ENCODE measurements around the gene HNRNPUL1. TPM values are rescaled to one million over a fixed set of nuclear protein-coding genes. Genes with fewer than 3 reads are reported as not detected.

The HNRNPUL1 gene
- total RNA-seq, 1 experiment from 2014 or later = 315 TPM

DNA sequence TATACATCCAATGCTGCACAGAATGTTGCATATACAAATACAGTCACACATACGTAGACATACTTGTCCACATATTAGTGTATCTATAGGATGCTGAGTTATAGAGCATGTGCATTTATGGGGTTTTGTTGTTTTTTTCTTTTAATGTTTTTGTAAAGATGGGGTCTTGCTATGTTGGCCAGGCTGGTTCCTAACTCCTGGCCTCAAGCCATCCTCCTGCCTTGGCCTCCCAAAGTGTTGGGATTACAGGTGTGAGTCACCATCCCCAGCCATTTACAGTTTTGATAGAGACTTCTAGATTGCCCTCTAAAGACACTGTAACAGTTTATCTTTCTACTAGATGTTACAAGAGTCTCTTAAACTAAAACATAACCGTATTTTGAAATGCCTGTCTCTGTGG, 14.3 kb downstream of the HNRNPUL1 start:
- Histone ChIP-seq H3K79me1 (ENCODE audit: insufficient read depth, low read depth, low read length, poor library complexity, severe bottlenecking) (peaks cover under 1% of the 10 kb centered on the region), H2BK5ac (ENCODE audit: insufficient read length, low read length) (no peak overlapping the region), H3K23ac (ENCODE audit: insufficient read length, low read depth, low read length) (no peak overlapping the region), H2BK15ac (ENCODE audit: low read depth, low read length) (no peak overlapping the region), H2BK120ac (ENCODE audit: low read depth, low read length, poor library complexity, severe bottlenecking) (no peak overlapping the region), H3K27me3 (ENCODE audit: insufficient read depth, low read length) (no peaks in the 10 kb centered on the region), H3K4me2 (ENCODE audit: insufficient read depth, insufficient read length, low read length) (no peak overlapping the region), H3K18ac (ENCODE audit: insufficient read length, low read depth, low read length) (no peak overlapping the region), H2AFZ (ENCODE audit: low read length) (no peak overlapping the region), H4K5ac (ENCODE audit: insufficient read length, low read depth, low read length) (no peak overlapping the region), H3K9me3 (ENCODE audit: control insufficient read depth, low read depth, low read length) (no peaks in the 10 kb centered on the region), H3K23me2 (ENCODE audit: insufficient read length, low read depth, low read length, poor library complexity, severe bottlenecking) (no peaks in the 10 kb centered on the region), H3K56ac (ENCODE audit: insufficient read length, low read depth, low read length) (no peak overlapping the region), H4K91ac (ENCODE audit: insufficient read length, low read depth, low read length) (no peak overlapping the region), H2BK20ac (ENCODE audit: low read depth, low read length, poor library complexity, severe bottlenecking) (no peak overlapping the region), H4K8ac (replicated peaks; ENCODE audit: insufficient read length, low read depth, low read length) (no peak overlapping the region), H3K4ac (ENCODE audit: low read depth, low read length) (no peak overlapping the region), H3K4me1 (ENCODE audit: insufficient read depth, low read length) (no peaks in the 10 kb centered on the region), H3T11ph (ENCODE audit: low read length) (no peak overlapping the region), H3K9ac (ENCODE audit: extremely low read depth, insufficient read length, low read length) (no peak overlapping the region), H2BK12ac (ENCODE audit: insufficient read length, low read depth, low read length) (no peak overlapping the region), H3K79me2 (ENCODE audit: insufficient read depth, low read length) (no peaks in the 10 kb centered on the region), H3K27ac (ENCODE audit: insufficient read length, low read depth, low read length) (no peak overlapping the region), H3K14ac (ENCODE audit: insufficient read depth, low read length) (no peak overlapping the region), H2AK5ac (ENCODE audit: insufficient read length, low read length) (no peak overlapping the region), H4K20me1 (ENCODE audit: control insufficient read depth, insufficient read depth, insufficient read length) (no peaks in the 10 kb centered on the region)
- Mint-ChIP-seq H3K27ac (no peak overlapping the region), H3K36me3 (ENCODE audit: insufficient read depth in 1 of 3, low read depth in 3 of 3) (peaks cover 72 to 96% (median 94%) of the 10 kb centered on the region in 3 experiments; a peak in 6 of 7 replicates), H3K4me3 (no peak overlapping the region), H3K27me3 (ENCODE audit: low read depth) (no peaks in the 10 kb centered on the region), H3K9me3 (no peaks in the 10 kb centered on the region), H3K4me1 (no peaks in the 10 kb centered on the region)
- TF ChIP-seq, protein P1, sequence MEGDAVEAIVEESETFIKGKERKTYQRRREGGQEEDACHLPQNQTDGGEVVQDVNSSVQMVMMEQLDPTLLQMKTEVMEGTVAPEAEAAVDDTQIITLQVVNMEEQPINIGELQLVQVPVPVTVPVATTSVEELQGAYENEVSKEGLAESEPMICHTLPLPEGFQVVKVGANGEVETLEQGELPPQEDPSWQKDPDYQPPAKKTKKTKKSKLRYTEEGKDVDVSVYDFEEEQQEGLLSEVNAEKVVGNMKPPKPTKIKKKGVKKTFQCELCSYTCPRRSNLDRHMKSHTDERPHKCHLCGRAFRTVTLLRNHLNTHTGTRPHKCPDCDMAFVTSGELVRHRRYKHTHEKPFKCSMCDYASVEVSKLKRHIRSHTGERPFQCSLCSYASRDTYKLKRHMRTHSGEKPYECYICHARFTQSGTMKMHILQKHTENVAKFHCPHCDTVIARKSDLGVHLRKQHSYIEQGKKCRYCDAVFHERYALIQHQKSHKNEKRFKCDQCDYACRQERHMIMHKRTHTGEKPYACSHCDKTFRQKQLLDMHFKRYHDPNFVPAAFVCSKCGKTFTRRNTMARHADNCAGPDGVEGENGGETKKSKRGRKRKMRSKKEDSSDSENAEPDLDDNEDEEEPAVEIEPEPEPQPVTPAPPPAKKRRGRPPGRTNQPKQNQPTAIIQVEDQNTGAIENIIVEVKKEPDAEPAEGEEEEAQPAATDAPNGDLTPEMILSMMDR (conservative IDR thresholded peaks at IDR 0.05) = no peak
- WGBS (ENCODE audit: extremely low coverage, insufficient read length, low lambda C conversion rate) = no CpG with 5 or more reads among the region's 2 CpGs
- no peak for DNase-seq

Data from H9 (cell line).